Esophagus muscularis mucosa (tissue), 3 donors: ENCODE data around the gene ASXL3.

Experiments
- POLR2A ChIP-seq: fragments of 450-650 bp; IDR thresholded peaks from one replicate; pipeline ENCODE4 v1.6.1; 2017; ENCODE audit warnings: antibody characterized with exemption, moderate library complexity, mild to moderate bottlenecking, low read depth
- POLR2AphosphoS5 ChIP-seq, 2 donors: sonication (generic); formaldehyde crosslinking; IDR thresholded peaks; one replicate each; pipeline ENCODE4 v1.6.1; 2017; ENCODE audit warnings: antibody characterized with exemption in 2 of 2
- TF ChIP-seq, protein P1 (sequence below), 3 experiments: fragments of 200-600 bp in 2 of 3; fragments of 450-650 bp in 1 of 3; sonication (generic) in 2 of 3; IDR thresholded peaks; one replicate each; pipeline ENCODE4 v1.5.1; 2017 to 2019; ENCODE audit warnings: antibody characterized with exemption in 3 of 3, mild to moderate bottlenecking in 2 of 3, moderate library complexity in 1 of 3

DNA sequence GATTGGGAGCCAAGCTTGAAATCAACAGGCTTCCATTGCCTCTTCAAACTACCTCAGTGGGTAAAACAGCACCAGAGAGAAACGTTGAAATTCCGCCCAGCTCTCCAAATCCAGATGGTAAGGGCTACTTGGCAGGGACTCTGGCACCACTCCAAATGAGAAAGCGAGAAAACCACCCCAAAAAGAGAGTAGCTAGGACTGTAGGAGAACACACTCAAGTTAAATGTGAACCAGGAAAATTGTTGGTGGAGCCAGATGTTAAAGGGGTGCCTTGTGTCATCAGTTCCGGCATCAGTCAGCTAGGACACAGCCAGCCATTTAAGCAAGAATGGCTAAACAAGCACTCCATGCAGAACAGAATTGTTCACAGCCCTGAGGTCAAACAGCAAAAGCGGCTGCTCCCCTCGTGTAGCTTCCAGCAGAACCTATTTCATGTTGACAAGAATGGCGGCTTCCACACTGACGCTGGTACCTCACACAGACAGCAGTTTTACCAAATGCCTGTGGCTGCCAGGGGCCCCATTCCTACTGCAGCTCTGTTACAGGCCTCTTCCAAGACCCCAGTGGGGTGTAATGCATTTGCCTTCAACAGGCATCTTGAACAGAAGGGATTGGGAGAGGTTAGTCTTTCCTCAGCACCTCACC lies 167.3 kb downstream of the ASXL3 start:
- no peak for TF ChIP-seq POLR2AphosphoS5 (IDR thresholded peaks at IDR 0.05)
- TF ChIP-seq, protein P1, sequence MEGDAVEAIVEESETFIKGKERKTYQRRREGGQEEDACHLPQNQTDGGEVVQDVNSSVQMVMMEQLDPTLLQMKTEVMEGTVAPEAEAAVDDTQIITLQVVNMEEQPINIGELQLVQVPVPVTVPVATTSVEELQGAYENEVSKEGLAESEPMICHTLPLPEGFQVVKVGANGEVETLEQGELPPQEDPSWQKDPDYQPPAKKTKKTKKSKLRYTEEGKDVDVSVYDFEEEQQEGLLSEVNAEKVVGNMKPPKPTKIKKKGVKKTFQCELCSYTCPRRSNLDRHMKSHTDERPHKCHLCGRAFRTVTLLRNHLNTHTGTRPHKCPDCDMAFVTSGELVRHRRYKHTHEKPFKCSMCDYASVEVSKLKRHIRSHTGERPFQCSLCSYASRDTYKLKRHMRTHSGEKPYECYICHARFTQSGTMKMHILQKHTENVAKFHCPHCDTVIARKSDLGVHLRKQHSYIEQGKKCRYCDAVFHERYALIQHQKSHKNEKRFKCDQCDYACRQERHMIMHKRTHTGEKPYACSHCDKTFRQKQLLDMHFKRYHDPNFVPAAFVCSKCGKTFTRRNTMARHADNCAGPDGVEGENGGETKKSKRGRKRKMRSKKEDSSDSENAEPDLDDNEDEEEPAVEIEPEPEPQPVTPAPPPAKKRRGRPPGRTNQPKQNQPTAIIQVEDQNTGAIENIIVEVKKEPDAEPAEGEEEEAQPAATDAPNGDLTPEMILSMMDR (IDR thresholded peaks at IDR 0.05): no peak
- no peak for TF ChIP-seq POLR2A
